Liver (tissue), 9 donors: ENCODE data around the gene FPR1. TPM values are rescaled to one million over a fixed set of nuclear protein-coding genes. Genes with fewer than 3 reads are reported as not detected.

Experiments
- DNase-seq: peaks from one replicate; pipeline ENCODE4 v3.0.0-alpha.2; 2017; ENCODE audit warnings: low spot score
- H3K27ac ChIP-seq, 2 donors: one replicate each; pipeline ENCODE4 v1.7.0; 2013; ENCODE audit warnings: inconsistent platforms in 2 of 2, low read length in 2 of 2, control low read depth in 1 of 2, low read depth in 1 of 2, mild to moderate bottlenecking in 1 of 2
- H3K27me3 ChIP-seq, 4 donors: one replicate each; pipeline versions ENCODE4 v1.6.1 to v1.7.0; 2013; ENCODE audit warnings: low read length in 3 of 4, inconsistent platforms in 1 of 4, mild to moderate bottlenecking in 1 of 4, moderate library complexity in 1 of 4; ENCODE audit not compliant: control insufficient read depth in 4 of 4, insufficient read depth in 4 of 4
- H3K36me3 ChIP-seq, 4 donors: one replicate each; pipeline versions ENCODE4 v1.6.1 to v1.7.0; 2013; ENCODE audit warnings: low read length in 3 of 4, mild to moderate bottlenecking in 3 of 4, low read depth in 1 of 4, moderate library complexity in 1 of 4; ENCODE audit not compliant: control insufficient read depth in 4 of 4, insufficient read depth in 3 of 4
- H3K4me1 ChIP-seq, 4 donors: one replicate each; pipeline versions ENCODE4 v1.6.1 to v1.7.0; 2013; ENCODE audit warnings: low read length in 3 of 4, mild to moderate bottlenecking in 3 of 4, moderate library complexity in 1 of 4; ENCODE audit not compliant: control insufficient read depth in 4 of 4, insufficient read depth in 4 of 4
- H3K4me3 ChIP-seq, 3 donors: one replicate each; pipeline versions ENCODE4 v1.6.1 to v1.7.0; 2013; ENCODE audit warnings: low read length in 3 of 3, control low read depth in 1 of 3, low read depth in 1 of 3, mild to moderate bottlenecking in 1 of 3
- H3K9ac ChIP-seq, 2 donors: one replicate each; pipeline ENCODE4 v1.7.0; 2013; ENCODE audit warnings: low read length in 2 of 2, mild to moderate bottlenecking in 2 of 2, moderate library complexity in 2 of 2, control low read depth in 1 of 2, low read depth in 1 of 2
- H3K9me3 ChIP-seq, 4 donors: one replicate each; pipeline versions ENCODE4 v1.6.1 to v1.7.0; 2013; ENCODE audit warnings: low read length in 3 of 4; ENCODE audit not compliant: control insufficient read depth in 4 of 4
- ATF3 ChIP-seq: IDR thresholded peaks from 2 replicates; pipeline ENCODE4 v1.6.1; 2016; ENCODE audit warnings: antibody characterized with exemption
- CTCF ChIP-seq: fragments of 150-350 bp; IDR thresholded peaks from 2 replicates; pipeline ENCODE4 v1.5.1; 2017; ENCODE audit warnings: improper control_type of control experiment, low read depth, low read length; ENCODE audit not compliant: missing input control
- EGR1 ChIP-seq, 2 donors: IDR thresholded peaks; 2 replicates each; pipeline ENCODE4 v1.6.1; 2016 to 2018; ENCODE audit warnings: antibody characterized with exemption in 2 of 2, low read depth in 2 of 2
- FOXA1 ChIP-seq: IDR thresholded peaks from 2 replicates; pipeline ENCODE4 v1.6.1; 2016; ENCODE audit warnings: antibody characterized with exemption
- FOXA2 ChIP-seq: IDR thresholded peaks from 2 replicates; pipeline ENCODE4 v1.6.1; 2016; ENCODE audit warnings: antibody characterized with exemption
- GABPA ChIP-seq, 2 donors: IDR thresholded peaks in 1 of 2; conservative IDR thresholded peaks in 1 of 2; 2 replicates each; pipeline ENCODE4 v1.6.1; 2016; ENCODE audit warnings: antibody characterized with exemption in 2 of 2, mild to moderate bottlenecking in 1 of 2, moderate library complexity in 1 of 2
- HNF4A ChIP-seq, 2 donors: conservative IDR thresholded peaks; 2 replicates each; pipeline ENCODE4 v1.6.1; 2016; ENCODE audit warnings: antibody characterized with exemption in 2 of 2, mild to moderate bottlenecking in 2 of 2
- HNF4G ChIP-seq: IDR thresholded peaks from 2 replicates; pipeline ENCODE4 v1.6.1; 2016; ENCODE audit warnings: antibody characterized with exemption
- JUND ChIP-seq, 2 donors: IDR thresholded peaks; 2 replicates each; pipeline ENCODE4 v1.6.1; 2016; ENCODE audit warnings: antibody characterized with exemption in 2 of 2
- MAX ChIP-seq: IDR thresholded peaks from 2 replicates; pipeline ENCODE4 v1.6.1; 2016; ENCODE audit warnings: antibody characterized with exemption
- NR2F2 ChIP-seq: IDR thresholded peaks from 2 replicates; pipeline ENCODE4 v1.6.1; 2016; ENCODE audit warnings: antibody characterized with exemption
- RAD21 ChIP-seq, 2 donors: IDR thresholded peaks; 2 replicates each; pipeline ENCODE4 v1.6.1; 2016; ENCODE audit warnings: antibody characterized with exemption in 2 of 2, mild to moderate bottlenecking in 2 of 2
- REST ChIP-seq: IDR thresholded peaks from 2 replicates; pipeline ENCODE4 v1.6.1; 2016; ENCODE audit warnings: antibody characterized with exemption, mild to moderate bottlenecking
- RXRA ChIP-seq, 2 donors: IDR thresholded peaks; 2 replicates each; pipeline ENCODE4 v1.6.1; 2017 to 2018; ENCODE audit warnings: antibody characterized with exemption in 2 of 2, mild to moderate bottlenecking in 1 of 2
- SP1 ChIP-seq: IDR thresholded peaks from 2 replicates; pipeline ENCODE4 v1.6.1; 2018; ENCODE audit warnings: antibody characterized with exemption, mild to moderate bottlenecking
- TAF1 ChIP-seq: conservative IDR thresholded peaks from 2 replicates; pipeline ENCODE4 v1.6.1; 2016; ENCODE audit warnings: antibody characterized with exemption, mild to moderate bottlenecking
- YY1 ChIP-seq: IDR thresholded peaks from 2 replicates; pipeline ENCODE4 v1.6.1; 2016; ENCODE audit warnings: antibody characterized with exemption, mild to moderate bottlenecking
- ZBTB33 ChIP-seq: IDR thresholded peaks from 2 replicates; pipeline ENCODE4 v1.6.1; 2016; ENCODE audit warnings: antibody characterized with exemption
- WGBS: extraction: QIAGEN DNeasy Blood & Tissue Kit; methylation state at CpG from one replicate; pipeline ENCODE4 v1.1.7; 2013; 5-methylcytosine and 5-hydroxymethylcytosine counted together
- polyA plus RNA-seq, 2 donors: library from polyadenylated mRNA; stranded (reverse) in 1 of 2; unstranded in 1 of 2; fragments of 200-250 nt in 1 of 2; fragments of >200 nt in 1 of 2; fragmentation: Nextera tagmentation in 1 of 2; extraction: Ambion mirVana in 1 of 2; gene quantifications; one replicate each; pipeline versions ENCODE4 v1.2.1 to v1.2.3, GENCODE V29; 2013 to 2015
- total RNA-seq, 2 donors: library from RNA; depleted of rRNA; stranded (reverse); fragments of >200 nt; gene quantifications; one replicate each; pipeline ENCODE4 v1.2.3, GENCODE V29; 2014
- donor health status: healthy.
- donor health status: healthy.
- donor health status: healthy.
- donor health status: healthy.
- donor health status: healthy.

FPR1 gene
- total RNA-seq, result 10 to 100 TPM in 1 of 2 donors, 1 to 10 TPM in 1; 9.9 to 17.0 TPM
- polyA plus RNA-seq, result 1 to 10 TPM; 2.7 to 6.3 TPM

- 74% methylated on average over 2 of the region's 2 CpGs for WGBS
Measured at GRCh38 chr19:51751655-51752054, at the start of gene FPR1. TSS of gene FPR1 (minus strand) at chr19:51751878. CDS start at chr19:51746994, 4,884 bp downstream.

GRCh38 chr19:51800473-51801244 lies 49.0 kb upstream of the FPR1 start:
- no peak for DNase-seq
- Histone ChIP-seq H3K27me3 (no peaks in the 10 kb centered on the region), H3K36me3 (no peaks in the 10 kb centered on the region), H3K27ac (peak overlapping the region; percentile 58 to 81), H3K4me3 (no peak overlapping the region), H3K9me3 (peaks cover 3 to 19% (median 5%) of the 10 kb centered on the region in 4 donors), H3K9ac (no peak overlapping the region), H3K4me1 (peaks cover 0 to 7% (median 1%) of the 10 kb centered on the region in 4 donors)
- 62% methylated on average over 7 of the region's 7 CpGs for WGBS
- TF ChIP-seq RAD21 (IDR thresholded peaks at IDR 0.05), result no peak
- no peak for TF ChIP-seq TAF1
- no peak for TF ChIP-seq MAX
- no peak for TF ChIP-seq JUND (IDR thresholded peaks at IDR 0.05)
- no peak for TF ChIP-seq HNF4A (conservative IDR thresholded peaks at IDR 0.05)
- TF ChIP-seq ZBTB33, result no peak
- no peak for TF ChIP-seq FOXA2
- TF ChIP-seq GABPA (IDR thresholded peaks at IDR 0.05 in 1 of 2, conservative IDR thresholded peaks at IDR 0.05 in 1 of 2), result no peak
- TF ChIP-seq RXRA (IDR thresholded peaks at IDR 0.05), result peak in 1 of 2 donors; percentile 6
- no peak for TF ChIP-seq EGR1 (IDR thresholded peaks at IDR 0.05; ENCODE audit: low read depth in 2 of 2)
- peak; percentile 71 for TF ChIP-seq NR2F2
- no peak for TF ChIP-seq FOXA1
- TF ChIP-seq ATF3, result no peak
- TF ChIP-seq SP1, result peak; percentile 30
- no peak for TF ChIP-seq HNF4G
- TF ChIP-seq CTCF, result no peak
- TF ChIP-seq YY1, result peak; percentile 58
- no peak for TF ChIP-seq REST

More at GRCh38 chr19:51751655-51752054, at the start of gene FPR1:
- TF ChIP-seq MAX, result no peak
- H3K36me3 ChIP-seq, result no peaks in the 10 kb centered on the region
- DNase-seq, result no peak
- no peaks in the 10 kb centered on the region for H3K27me3 ChIP-seq
- H3K9ac ChIP-seq, result no peak within 1 kb of the TSS
- H3K4me3 ChIP-seq, result peak within 1 kb of the TSS in 2 of 3 donors; percentile 15 to 18
- peaks cover 0 to 6% (median 2%) of the 10 kb centered on the region in 4 donors for H3K9me3 ChIP-seq
- H3K27ac ChIP-seq, result peak within 1 kb of the TSS; percentile 37 to 39
- peaks cover 0 to 2% (median 0%) of the 10 kb centered on the region in 4 donors for H3K4me1 ChIP-seq
